Loucy (cell line): Measurements from ENCODE around the gene VASH2.

Source experiments
- EZH2phosphoT487 ChIP-seq: fragments of 200-600 bp; IDR thresholded peaks from 2 replicates; pipeline ENCODE4 v1.6.1; 2018; ENCODE audit warnings: antibody characterized with exemption, mild to moderate bottlenecking, moderate library complexity, borderline replicate concordance
- TF ChIP-seq, protein P1 (sequence below): fragments of 200-600 bp; sonication (generic); conservative IDR thresholded peaks from 2 replicates; pipeline ENCODE4 v1.5.1; 2014; ENCODE audit warnings: mild to moderate bottlenecking, antibody characterized with exemption, low read length

DNA sequence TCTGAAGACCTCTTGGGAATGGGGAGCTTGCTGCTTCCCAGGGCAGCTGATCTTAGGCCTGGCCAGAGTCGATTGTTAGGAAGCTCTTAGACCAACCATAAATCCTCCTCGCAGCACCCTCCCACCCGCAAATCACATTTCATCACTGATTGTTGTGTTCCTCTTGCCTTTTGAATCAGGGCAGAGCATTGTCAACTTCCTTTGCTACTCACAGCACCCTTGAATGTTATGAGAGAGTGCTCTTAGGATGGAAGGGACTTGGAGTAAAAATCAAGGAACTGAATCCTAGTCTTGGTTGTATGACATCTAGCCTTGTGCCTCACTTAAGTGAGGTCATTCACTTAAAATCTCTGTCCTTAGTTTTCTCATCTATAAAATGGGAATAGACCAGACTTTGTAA lies 3.0 kb downstream of the VASH2 start:
- TF ChIP-seq, protein P1, sequence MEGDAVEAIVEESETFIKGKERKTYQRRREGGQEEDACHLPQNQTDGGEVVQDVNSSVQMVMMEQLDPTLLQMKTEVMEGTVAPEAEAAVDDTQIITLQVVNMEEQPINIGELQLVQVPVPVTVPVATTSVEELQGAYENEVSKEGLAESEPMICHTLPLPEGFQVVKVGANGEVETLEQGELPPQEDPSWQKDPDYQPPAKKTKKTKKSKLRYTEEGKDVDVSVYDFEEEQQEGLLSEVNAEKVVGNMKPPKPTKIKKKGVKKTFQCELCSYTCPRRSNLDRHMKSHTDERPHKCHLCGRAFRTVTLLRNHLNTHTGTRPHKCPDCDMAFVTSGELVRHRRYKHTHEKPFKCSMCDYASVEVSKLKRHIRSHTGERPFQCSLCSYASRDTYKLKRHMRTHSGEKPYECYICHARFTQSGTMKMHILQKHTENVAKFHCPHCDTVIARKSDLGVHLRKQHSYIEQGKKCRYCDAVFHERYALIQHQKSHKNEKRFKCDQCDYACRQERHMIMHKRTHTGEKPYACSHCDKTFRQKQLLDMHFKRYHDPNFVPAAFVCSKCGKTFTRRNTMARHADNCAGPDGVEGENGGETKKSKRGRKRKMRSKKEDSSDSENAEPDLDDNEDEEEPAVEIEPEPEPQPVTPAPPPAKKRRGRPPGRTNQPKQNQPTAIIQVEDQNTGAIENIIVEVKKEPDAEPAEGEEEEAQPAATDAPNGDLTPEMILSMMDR: no peak
- TF ChIP-seq EZH2phosphoT487: no peak
